HL-60 (cell line): ENCODE measurements around the gene NDUFB4.
A peak's percentile ranks its signal among the peaks of the same experiment; 100 is the strongest.
"Not testable (repeated sequence)": the region's sequence is repeated elsewhere in the genome, so short reads cannot be mapped to it uniquely, and the experiment has no call there.

ENCODE experiments used
- DNase-seq, 2 experiments: peaks; one replicate each; pipeline ENCODE4 v3.0.0-alpha.2; 2010 to 2020; ENCODE audit warnings: low read depth in 1 of 2, low spot score in 1 of 2
- H3K27ac ChIP-seq: fragments of 250-450 bp; sonication (Bioruptor Pico); replicated peaks from 2 replicates; pipeline ENCODE4 v1.5.1; 2020; ENCODE audit warnings: mild to moderate bottlenecking, moderate library complexity
- H3K27me3 ChIP-seq: fragments of 250-450 bp; sonication (Bioruptor Pico); 2 replicates; pipeline ENCODE4 v1.5.1; 2021; ENCODE audit warnings: mild to moderate bottlenecking, moderate library complexity; ENCODE audit not compliant: insufficient read depth, poor library complexity, severe bottlenecking
- H3K4me3 ChIP-seq: replicated peaks from 2 replicates; pipeline ENCODE4 v1.5.1; 2011; ENCODE audit warnings: mild to moderate bottlenecking, control low read depth, low read length; ENCODE audit not compliant: insufficient read depth
- GABPA ChIP-seq: IDR thresholded peaks from 2 replicates; pipeline ENCODE4 v1.6.1; 2012; ENCODE audit warnings: low read depth
- POLR2AphosphoS5 ChIP-seq: IDR thresholded peaks from 2 replicates; pipeline ENCODE4 v1.6.1; 2012; ENCODE audit warnings: low read depth
- SPI1 ChIP-seq: IDR thresholded peaks from 2 replicates; pipeline ENCODE4 v1.6.1; 2012; ENCODE audit warnings: low read depth, mild to moderate bottlenecking, borderline replicate concordance
- TF ChIP-seq, protein P1 (sequence below): IDR thresholded peaks from 2 replicates; pipeline ENCODE4 v1.6.1; 2012; ENCODE audit warnings: low read depth; ENCODE audit not compliant: insufficient replicate concordance
- TF ChIP-seq, protein P2 (sequence below): IDR thresholded peaks from one replicate; pipeline ENCODE4 v1.5.1; 2011; ENCODE audit warnings: low read length, control low read depth, inconsistent platforms; ENCODE audit not compliant: insufficient read depth

The NDUFB4 gene

DNA sequence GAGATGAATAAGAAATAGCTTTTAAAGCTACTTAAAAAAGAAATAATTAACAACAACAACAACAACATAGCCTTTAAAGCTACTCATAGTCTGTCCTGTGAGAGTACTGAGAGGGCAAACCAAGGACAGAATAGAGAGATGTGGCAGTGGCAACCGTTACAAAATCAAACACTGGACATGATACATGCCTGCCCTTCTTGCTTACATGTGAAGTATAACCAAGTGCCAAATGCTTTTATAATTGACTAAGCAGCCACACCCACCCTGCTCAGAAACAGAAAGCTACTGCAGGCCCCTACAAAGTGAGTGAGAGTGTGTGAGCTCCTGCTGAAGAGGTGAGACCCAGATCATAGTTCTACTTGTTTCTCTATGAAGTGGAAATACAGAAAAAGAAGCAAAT is 38.4 kb downstream of the NDUFB4 start:
- TF ChIP-seq GABPA: no peak
- TF ChIP-seq SPI1: no peak
- TF ChIP-seq POLR2AphosphoS5: no peak
- TF ChIP-seq, protein P1, sequence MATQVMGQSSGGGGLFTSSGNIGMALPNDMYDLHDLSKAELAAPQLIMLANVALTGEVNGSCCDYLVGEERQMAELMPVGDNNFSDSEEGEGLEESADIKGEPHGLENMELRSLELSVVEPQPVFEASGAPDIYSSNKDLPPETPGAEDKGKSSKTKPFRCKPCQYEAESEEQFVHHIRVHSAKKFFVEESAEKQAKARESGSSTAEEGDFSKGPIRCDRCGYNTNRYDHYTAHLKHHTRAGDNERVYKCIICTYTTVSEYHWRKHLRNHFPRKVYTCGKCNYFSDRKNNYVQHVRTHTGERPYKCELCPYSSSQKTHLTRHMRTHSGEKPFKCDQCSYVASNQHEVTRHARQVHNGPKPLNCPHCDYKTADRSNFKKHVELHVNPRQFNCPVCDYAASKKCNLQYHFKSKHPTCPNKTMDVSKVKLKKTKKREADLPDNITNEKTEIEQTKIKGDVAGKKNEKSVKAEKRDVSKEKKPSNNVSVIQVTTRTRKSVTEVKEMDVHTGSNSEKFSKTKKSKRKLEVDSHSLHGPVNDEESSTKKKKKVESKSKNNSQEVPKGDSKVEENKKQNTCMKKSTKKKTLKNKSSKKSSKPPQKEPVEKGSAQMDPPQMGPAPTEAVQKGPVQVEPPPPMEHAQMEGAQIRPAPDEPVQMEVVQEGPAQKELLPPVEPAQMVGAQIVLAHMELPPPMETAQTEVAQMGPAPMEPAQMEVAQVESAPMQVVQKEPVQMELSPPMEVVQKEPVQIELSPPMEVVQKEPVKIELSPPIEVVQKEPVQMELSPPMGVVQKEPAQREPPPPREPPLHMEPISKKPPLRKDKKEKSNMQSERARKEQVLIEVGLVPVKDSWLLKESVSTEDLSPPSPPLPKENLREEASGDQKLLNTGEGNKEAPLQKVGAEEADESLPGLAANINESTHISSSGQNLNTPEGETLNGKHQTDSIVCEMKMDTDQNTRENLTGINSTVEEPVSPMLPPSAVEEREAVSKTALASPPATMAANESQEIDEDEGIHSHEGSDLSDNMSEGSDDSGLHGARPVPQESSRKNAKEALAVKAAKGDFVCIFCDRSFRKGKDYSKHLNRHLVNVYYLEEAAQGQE: no peak
- TF ChIP-seq, protein P2, sequence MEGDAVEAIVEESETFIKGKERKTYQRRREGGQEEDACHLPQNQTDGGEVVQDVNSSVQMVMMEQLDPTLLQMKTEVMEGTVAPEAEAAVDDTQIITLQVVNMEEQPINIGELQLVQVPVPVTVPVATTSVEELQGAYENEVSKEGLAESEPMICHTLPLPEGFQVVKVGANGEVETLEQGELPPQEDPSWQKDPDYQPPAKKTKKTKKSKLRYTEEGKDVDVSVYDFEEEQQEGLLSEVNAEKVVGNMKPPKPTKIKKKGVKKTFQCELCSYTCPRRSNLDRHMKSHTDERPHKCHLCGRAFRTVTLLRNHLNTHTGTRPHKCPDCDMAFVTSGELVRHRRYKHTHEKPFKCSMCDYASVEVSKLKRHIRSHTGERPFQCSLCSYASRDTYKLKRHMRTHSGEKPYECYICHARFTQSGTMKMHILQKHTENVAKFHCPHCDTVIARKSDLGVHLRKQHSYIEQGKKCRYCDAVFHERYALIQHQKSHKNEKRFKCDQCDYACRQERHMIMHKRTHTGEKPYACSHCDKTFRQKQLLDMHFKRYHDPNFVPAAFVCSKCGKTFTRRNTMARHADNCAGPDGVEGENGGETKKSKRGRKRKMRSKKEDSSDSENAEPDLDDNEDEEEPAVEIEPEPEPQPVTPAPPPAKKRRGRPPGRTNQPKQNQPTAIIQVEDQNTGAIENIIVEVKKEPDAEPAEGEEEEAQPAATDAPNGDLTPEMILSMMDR: no peak
- DNase-seq: no peak
- H3K27ac ChIP-seq: no peak overlapping the region
- H3K27me3 ChIP-seq: no peaks in the 10 kb centered on the region
- no peak overlapping the region for H3K4me3 ChIP-seq

DNA sequence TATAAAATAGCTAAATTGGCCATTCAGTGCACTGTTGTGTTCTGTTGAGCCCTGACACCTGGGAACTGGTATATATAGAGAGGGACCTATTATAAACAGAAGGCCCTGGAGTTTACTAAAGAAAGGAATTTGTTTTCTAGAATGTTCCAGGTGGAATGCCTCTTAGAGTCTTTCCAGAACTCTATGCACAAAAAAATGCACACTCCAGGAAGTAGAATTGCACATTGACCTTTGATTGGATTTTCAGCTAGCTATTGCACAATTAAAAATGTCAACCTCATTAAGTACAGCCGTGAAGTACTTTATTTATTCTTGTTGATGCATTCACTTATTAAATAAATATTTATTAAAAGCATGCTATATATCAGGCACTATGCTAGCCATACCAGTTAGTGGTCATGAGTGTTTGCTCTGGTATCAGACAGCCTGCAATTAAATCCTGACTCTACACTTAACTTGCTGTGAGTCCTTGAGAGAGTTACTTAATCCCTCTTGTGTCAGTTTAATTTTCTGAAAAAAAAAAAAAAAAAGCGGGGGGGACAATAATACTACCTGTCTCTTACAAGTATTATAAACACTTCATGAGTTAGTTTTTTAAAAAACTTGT is 40.8 kb downstream of the NDUFB4 start:
- DNase-seq: no peak
- no peak overlapping the region for H3K27ac ChIP-seq
- H3K27me3 ChIP-seq: no peaks in the 10 kb centered on the region
- no peak overlapping the region for H3K4me3 ChIP-seq
- no peak for TF ChIP-seq GABPA
- no peak for TF ChIP-seq POLR2AphosphoS5

DNA sequence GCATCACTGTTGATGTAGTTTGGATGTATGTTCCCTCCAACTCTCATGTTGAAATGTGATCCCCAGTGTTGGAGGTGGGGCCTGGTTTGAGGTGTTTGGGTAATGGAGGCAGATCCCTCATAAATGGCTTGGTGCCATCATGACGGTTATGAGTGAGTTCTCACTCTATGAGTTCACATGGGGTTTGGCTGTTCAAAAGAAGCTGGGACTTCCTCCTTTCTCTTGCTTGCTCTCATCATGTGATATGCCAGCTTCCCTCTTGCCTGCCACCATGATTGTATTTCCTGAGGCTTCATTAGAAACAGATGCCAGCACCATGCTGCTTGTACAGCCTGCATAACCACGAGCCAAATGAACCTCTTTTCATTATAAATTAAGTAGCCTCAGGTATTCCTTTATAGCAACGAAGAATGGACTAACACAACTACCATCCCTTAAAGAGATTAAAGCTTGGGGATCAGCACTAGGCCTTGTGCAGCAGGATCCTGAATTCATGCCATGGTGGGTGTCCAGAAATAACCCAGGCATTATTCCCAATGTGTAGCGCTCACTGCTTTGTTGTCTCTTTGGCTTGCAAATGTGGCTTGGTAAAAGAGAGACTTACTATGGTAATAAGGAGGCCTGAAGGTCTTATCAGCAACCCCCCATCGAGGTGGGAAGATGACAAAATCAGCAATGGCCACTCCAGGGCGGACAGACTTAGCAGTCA is 41.9 kb downstream of the NDUFB4 start:
- peak; percentile 10 to 63 for DNase-seq
- 0 out of 2 replicates have a peak overlapping the region, but pooled peaks have one; percentile 39 for H3K27ac ChIP-seq
- H3K4me3 ChIP-seq: no peak overlapping the region
- no peaks in the 10 kb centered on the region for H3K27me3 ChIP-seq
- TF ChIP-seq GABPA (0 out of 2 replicates have a peak, but pooled peaks have one; percentile 19), SPI1 (peak; percentile 77), POLR2AphosphoS5 (no peak)
- TF ChIP-seq, protein P1: no peak
- TF ChIP-seq, protein P2: no peak

DNA sequence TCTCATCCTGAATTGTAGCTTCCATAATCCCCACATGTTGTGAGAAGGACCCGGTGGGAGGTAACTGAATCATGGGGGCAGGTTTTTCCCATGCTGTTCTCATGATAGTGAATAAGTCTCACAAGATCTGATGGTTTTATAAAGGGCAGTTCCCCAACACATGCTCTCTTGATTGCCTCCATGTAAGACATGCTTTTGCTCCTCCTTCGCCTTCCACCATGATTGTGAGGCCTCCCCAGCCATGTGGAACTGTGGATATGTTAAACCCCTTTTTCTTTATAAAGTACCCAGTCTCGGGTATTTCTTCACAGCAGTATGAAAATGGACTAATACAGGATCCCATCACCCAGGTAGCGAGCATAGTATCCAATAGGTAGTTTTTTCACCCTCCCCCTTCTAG is 42.7 kb downstream of the NDUFB4 start:
- H3K27ac ChIP-seq, H3K27me3 ChIP-seq, DNase-seq, H3K4me3 ChIP-seq: not testable (repeated sequence)

DNA sequence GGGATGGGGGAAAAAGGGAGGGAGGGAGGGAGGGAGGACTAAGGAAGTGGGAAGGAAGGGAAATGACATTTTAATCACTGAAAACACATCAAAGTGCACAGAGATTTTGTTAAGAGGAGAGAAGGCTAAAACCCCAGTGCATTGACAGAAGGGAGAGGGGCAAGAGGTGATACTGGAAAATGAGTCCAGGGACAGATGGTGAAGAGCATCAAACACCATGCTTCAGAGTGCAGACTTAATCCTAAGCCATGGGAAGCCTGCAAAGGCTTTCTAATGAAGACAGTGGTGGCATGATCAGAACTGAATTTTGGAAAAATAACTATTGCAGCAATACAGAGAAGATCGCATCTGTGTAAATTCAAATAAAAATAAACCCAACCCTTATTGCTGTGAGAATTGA is 44.1 kb downstream of the NDUFB4 start:
- H3K27me3 ChIP-seq: no peaks in the 10 kb centered on the region
- TF ChIP-seq, protein P1: no peak
- TF ChIP-seq, protein P2: no peak
- TF ChIP-seq SPI1: no peak
- no peak for TF ChIP-seq POLR2AphosphoS5
- no peak for TF ChIP-seq GABPA
- no peak overlapping the region for H3K4me3 ChIP-seq
- H3K27ac ChIP-seq: no peak overlapping the region
- DNase-seq: no peak
